IPS-11a (cell line): ENCODE data around the gene PNCK.

Experiments
- H3K4me3 ChIP-seq: one replicate; pipeline ENCODE4 v1.5.1; 2013; ENCODE audit warnings: low read depth, low read length, control low read depth

The PNCK gene

GRCh38 chrX:153631907-153632594 is 41.6 kb downstream of the PNCK start:
- no peak overlapping the region for H3K4me3 ChIP-seq

GRCh38 chrX:153631346-153631745 is 42.3 kb downstream of the PNCK start:
- H3K4me3 ChIP-seq: no peak overlapping the region

GRCh38 chrX:153628665-153629064 is 44.9 kb downstream of the PNCK start:
- H3K4me3 ChIP-seq: no peak overlapping the region

- H3K4me3 ChIP-seq: no peak overlapping the region
Observed at GRCh38 chrX:153628129-153628528, 45.5 kb downstream of the PNCK start.

GRCh38 chrX:153627675-153628111 is 45.9 kb downstream of the PNCK start:
- no peak overlapping the region for H3K4me3 ChIP-seq

- H3K4me3 ChIP-seq: no peak overlapping the region
Observed at GRCh38 chrX:153626863-153627674, 46.5 kb downstream of the PNCK start.

- H3K4me3 ChIP-seq: no peak overlapping the region
Observed at GRCh38 chrX:153626025-153626633, 47.5 kb downstream of the PNCK start.

GRCh38 chrX:153625271-153626024 is 48.2 kb downstream of the PNCK start:
- no peak overlapping the region for H3K4me3 ChIP-seq

- H3K4me3 ChIP-seq: no peak overlapping the region
Observed at GRCh38 chrX:153624196-153625091, 49.2 kb downstream of the PNCK start.

- H3K4me3 ChIP-seq: no peak overlapping the region
Observed at GRCh38 chrX:153623310-153624029, 50.1 kb downstream of the PNCK start.

GRCh38 chrX:153622661-153623309 is 50.8 kb downstream of the PNCK start:
- H3K4me3 ChIP-seq: no peak overlapping the region

- H3K4me3 ChIP-seq: no peak overlapping the region
Observed at GRCh38 chrX:153621949-153622598, 51.5 kb downstream of the PNCK start.

- H3K4me3 ChIP-seq: no peak overlapping the region
Observed at GRCh38 chrX:153620576-153620975, 53.0 kb downstream of the PNCK start.
